MCF 10A (cell line): ENCODE data around the gene CGRRF1. TPM values are rescaled to one million over a fixed set of nuclear protein-coding genes. Genes with fewer than 3 reads are reported as not detected.

Experiments used
- BruUV-seq: library from RNA; stranded (reverse); fragments of 400-500 nt; replicated peaks from 2 replicates; lab custom pipeline; 2021; lab: Mats Ljungman, UMichigan
- CTCF ChIA-PET: fragments of 300-600 bp; sonication (Branson Sonifier 250); formaldehyde crosslinking; extraction: SDS; loops from one replicate; lab custom pipeline; 2021; ENCODE audit warnings: antibody characterized with exemption, inconsistent platforms; lab: Yijun Ruan, JAX
- POLR2A ChIA-PET: fragments of 300-600, 350-650 bp; sonication (Branson Sonifier 250); formaldehyde crosslinking; extraction: SDS; loops from one replicate; lab custom pipeline; 2020; ENCODE audit warnings: antibody characterized with exemption, inconsistent platforms; lab: Yijun Ruan, JAX
- DNase-seq: peaks from one replicate; pipeline ENCODE4 v3.0.0-alpha.2; 2018; ENCODE audit not compliant: unreplicated experiment
- H3K27ac Mint-ChIP-seq: one replicate; pipeline ENCODE4 v1.8.0; 2022; ENCODE audit warnings: mild to moderate bottlenecking, low read depth, mixed read lengths; ENCODE audit not compliant: unreplicated experiment
- H3K27me3 Mint-ChIP-seq: one replicate; pipeline ENCODE4 v1.8.0; 2022; ENCODE audit warnings: mixed read lengths; ENCODE audit not compliant: insufficient read depth, unreplicated experiment
- H3K36me3 Mint-ChIP-seq: one replicate; pipeline ENCODE4 v1.8.0; 2022; ENCODE audit warnings: mild to moderate bottlenecking, moderate library complexity, mixed read lengths; ENCODE audit not compliant: insufficient read depth, unreplicated experiment
- H3K4me1 Mint-ChIP-seq: one replicate; pipeline ENCODE4 v1.8.0; 2022; ENCODE audit warnings: mixed read lengths; ENCODE audit not compliant: insufficient read depth, unreplicated experiment
- H3K4me3 Mint-ChIP-seq: one replicate; pipeline ENCODE4 v1.8.0; 2022; ENCODE audit warnings: mild to moderate bottlenecking, moderate library complexity, mixed read lengths; ENCODE audit not compliant: unreplicated experiment
- H3K9me3 Mint-ChIP-seq: one replicate; pipeline ENCODE4 v1.8.0; 2022; ENCODE audit warnings: mixed read lengths; ENCODE audit not compliant: unreplicated experiment
- intact Hi-C: fragments of 100-400 bp; cut with micrococcal nuclease; formaldehyde crosslinking; loops from 2 replicates; pipeline ENCODE4 v1.14.1; 2022
- total RNA-seq: library from RNA; stranded (reverse); gene quantifications from 2 replicates; pipeline ENCODE4 v1.2.3, GENCODE V29; 2022
- TF ChIP-seq, protein P1 (sequence below): fragments of 200-600 bp; IDR thresholded peaks from one replicate; pipeline ENCODE4 v1.8.0; 2022; ENCODE audit warnings: antibody characterized with exemption, mild to moderate bottlenecking; ENCODE audit not compliant: unreplicated experiment

The CGRRF1 gene
- total RNA-seq, 1 experiment from 2014 or later = 17.5 TPM

DNA sequence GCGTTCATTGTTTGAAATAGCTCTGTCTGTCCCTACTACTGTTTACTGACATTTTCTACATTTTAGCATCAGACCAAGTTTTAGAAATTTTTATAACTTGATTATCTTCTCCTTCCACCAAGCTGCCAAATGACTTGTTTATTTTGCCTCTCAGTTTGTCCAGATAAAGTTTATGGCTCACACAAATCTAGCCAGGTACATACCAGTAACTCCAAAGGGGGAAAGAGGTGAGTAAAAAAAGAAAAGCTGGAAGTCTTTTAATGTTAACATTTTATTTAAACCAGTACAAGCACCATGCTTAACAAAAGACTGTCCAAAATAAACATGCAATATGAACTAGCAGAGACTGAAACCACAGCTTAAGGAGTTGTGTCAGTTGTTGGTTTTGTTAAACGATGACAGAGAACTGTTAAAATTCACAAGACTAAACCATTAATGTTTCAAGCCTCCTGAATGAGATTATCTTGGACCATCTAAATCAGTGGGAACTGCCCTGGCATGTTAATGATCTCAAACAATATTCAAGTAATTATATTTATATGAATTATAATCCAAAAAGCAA is 35.4 kb upstream of the CGRRF1 start:
- no peak for DNase-seq
- ChIA-PET POLR2A (interaction anchor here (0.8 to 5.5 kb wide), 5 partner anchors 8 to 32 kb away, joined by 3 to 34 read pairs (median 4); partner anchors contain the start of gene GMFB), CTCF (no interaction called here)
- Mint-ChIP-seq H3K27me3 (no peaks in the 10 kb centered on the region), H3K27ac (no peak overlapping the region), H3K4me1 (no peaks in the 10 kb centered on the region), H3K9me3 (no peaks in the 10 kb centered on the region), H3K4me3 (no peak overlapping the region), H3K36me3 (peaks cover 51% of the 10 kb centered on the region)
- BruUV-seq = no TSS peak
- TF ChIP-seq, protein P1, sequence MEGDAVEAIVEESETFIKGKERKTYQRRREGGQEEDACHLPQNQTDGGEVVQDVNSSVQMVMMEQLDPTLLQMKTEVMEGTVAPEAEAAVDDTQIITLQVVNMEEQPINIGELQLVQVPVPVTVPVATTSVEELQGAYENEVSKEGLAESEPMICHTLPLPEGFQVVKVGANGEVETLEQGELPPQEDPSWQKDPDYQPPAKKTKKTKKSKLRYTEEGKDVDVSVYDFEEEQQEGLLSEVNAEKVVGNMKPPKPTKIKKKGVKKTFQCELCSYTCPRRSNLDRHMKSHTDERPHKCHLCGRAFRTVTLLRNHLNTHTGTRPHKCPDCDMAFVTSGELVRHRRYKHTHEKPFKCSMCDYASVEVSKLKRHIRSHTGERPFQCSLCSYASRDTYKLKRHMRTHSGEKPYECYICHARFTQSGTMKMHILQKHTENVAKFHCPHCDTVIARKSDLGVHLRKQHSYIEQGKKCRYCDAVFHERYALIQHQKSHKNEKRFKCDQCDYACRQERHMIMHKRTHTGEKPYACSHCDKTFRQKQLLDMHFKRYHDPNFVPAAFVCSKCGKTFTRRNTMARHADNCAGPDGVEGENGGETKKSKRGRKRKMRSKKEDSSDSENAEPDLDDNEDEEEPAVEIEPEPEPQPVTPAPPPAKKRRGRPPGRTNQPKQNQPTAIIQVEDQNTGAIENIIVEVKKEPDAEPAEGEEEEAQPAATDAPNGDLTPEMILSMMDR = no peak
- intact Hi-C loops = no loop called here

DNA sequence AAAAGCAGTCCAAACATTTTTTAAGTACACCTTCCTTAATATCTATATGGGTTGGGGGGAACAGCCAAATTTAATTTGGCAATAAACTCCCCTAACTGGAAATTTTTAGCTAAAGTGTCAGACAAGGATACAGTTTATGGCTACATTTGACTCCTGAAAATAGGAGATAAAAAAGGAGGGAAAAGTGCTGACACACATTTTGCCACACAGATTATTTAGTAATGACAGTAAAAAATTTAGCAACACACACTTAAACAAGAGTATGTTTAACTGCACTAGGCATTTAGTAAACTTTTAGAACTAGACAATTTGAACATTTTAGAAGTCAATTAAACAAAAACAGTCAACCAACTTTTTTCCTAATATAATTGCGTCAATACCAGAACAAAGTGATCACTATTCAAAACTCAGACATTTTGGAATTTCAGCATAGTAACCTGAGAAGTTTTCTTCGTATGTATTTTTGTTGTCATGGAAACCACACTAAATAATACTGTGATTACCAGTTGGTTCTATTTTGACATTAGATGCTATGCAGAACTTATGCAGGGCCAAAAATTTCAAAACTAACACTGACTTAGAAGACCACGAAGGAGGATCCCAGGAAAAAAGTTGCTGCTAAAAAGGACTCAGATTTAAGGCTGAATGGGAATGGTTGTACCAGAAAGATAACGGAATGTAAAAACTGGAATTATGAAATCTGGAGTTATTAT is 34.4 kb upstream of the CGRRF1 start:
- Mint-ChIP-seq H3K4me3 (no peak overlapping the region), H3K4me1 (no peaks in the 10 kb centered on the region), H3K27ac (no peak overlapping the region), H3K9me3 (no peaks in the 10 kb centered on the region), H3K36me3 (peaks cover 60% of the 10 kb centered on the region), H3K27me3 (no peaks in the 10 kb centered on the region)
- intact Hi-C loops = no loop called here
- no TSS peak for BruUV-seq
- POLR2A ChIA-PET = interaction anchor here (1.3 to 5.5 kb wide), 2 partner anchors 8 to 12 kb away, joined by 3 to 34 read pairs; partner anchors contain the start of gene GMFB
- no peak for DNase-seq
- CTCF ChIA-PET = no interaction called here
- TF ChIP-seq, protein P1 = no peak

DNA sequence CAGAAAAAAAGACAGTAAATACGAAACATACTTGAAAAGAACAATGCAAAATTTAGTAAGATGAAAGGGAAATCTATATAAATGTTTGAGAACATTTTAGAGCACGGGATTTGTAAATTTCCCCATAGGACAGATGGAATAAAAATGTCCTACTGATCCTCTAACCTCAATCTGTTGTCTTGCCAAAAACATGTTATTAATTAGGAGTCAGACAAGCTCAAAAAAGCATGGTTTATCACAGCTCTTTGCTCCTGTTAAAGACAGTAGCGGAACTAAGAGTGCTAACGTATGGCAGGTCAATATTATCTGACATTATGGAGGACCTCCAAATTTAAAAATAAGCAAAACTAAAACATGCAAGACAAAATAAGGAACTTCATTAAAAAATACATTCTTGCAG is 33.8 kb upstream of the CGRRF1 start:
- Mint-ChIP-seq H3K4me3 (no peak overlapping the region), H3K27me3 (no peaks in the 10 kb centered on the region), H3K27ac (no peak overlapping the region), H3K4me1 (no peaks in the 10 kb centered on the region), H3K36me3 (peaks cover 60% of the 10 kb centered on the region), H3K9me3 (no peaks in the 10 kb centered on the region)
- intact Hi-C loops = no loop called here
- TF ChIP-seq, protein P1 = no peak
- no TSS peak for BruUV-seq
- no peak for DNase-seq
- CTCF ChIA-PET = no interaction called here
- POLR2A ChIA-PET = interaction anchor here (5.5 kb wide), 1 partner anchor 12 kb away, joined by 34 read pairs; the partner anchor contains the start of gene GMFB

DNA sequence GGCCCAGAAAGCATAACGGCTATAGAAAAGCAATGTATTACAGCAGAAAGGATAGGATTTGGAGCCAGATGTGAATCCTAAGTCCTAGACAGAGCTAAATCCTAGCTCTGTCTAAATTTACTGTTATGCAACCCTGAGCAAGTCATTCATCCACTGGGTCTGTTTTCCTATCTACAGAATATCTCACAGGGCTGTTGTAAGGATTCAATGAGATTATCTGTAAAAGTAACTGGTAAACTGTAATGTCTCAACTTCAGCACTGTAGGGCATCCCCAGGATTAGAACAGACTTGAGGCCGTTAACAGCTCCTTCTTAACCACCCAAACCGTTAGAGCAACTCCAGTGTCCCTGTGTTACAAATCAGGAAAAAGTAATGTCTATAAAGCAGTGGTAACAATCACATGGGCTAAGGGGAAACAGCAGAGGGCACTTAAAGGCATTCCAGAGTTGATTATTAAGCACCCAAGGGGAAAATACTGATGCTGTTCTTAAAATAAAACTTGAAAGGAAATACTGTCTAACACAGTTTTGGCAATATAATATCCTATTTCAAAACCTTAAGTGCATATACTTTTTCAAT is 31.0 kb upstream of the CGRRF1 start:
- Mint-ChIP-seq H3K4me1 (peaks cover 8% of the 10 kb centered on the region), H3K27me3 (no peaks in the 10 kb centered on the region), H3K36me3 (peaks cover 77% of the 10 kb centered on the region), H3K27ac (no peak overlapping the region), H3K4me3 (no peak overlapping the region), H3K9me3 (no peaks in the 10 kb centered on the region)
- intact Hi-C loops = no loop called here
- DNase-seq = no peak
- TF ChIP-seq, protein P1 = no peak
- ChIA-PET CTCF (no interaction called here), POLR2A (no interaction called here)
- no TSS peak for BruUV-seq
